T-helper 9 cell (primary cell): ENCODE data around the gene OGDH.
"Not testable (repeated sequence)": the region's sequence is repeated elsewhere in the genome, so short reads cannot be mapped to it uniquely, and the experiment has no call there.

ENCODE experiments used
- DNase-seq: peaks from one replicate; pipeline ENCODE4 v3.0.0-alpha.2; 2020

Gene OGDH

GRCh38 chr7:44580945-44581878, 25.2 kb upstream of the OGDH start:
- DNase-seq, result peak; percentile 34

GRCh38 chr7:44581879-44582603, 24.4 kb upstream of the OGDH start, which contains the start of gene TMED4:
TSS of gene TMED4 (minus strand) at chr7:44582231. CDS start at chr7:44582206, 25 bp downstream.
- DNase-seq, result peak; percentile 100

- no peak for DNase-seq
Measured at GRCh38 chr7:44583146-44583865, 23.1 kb upstream of the OGDH start.

GRCh38 chr7:44587843-44588711, 18.4 kb upstream of the OGDH start:
- DNase-seq, result peak; percentile 50

- DNase-seq, result no peak
Measured at GRCh38 chr7:44590910-44591309, 15.5 kb upstream of the OGDH start.

GRCh38 chr7:44595934-44596635, 10.3 kb upstream of the OGDH start:
- no peak for DNase-seq

- DNase-seq, result not testable (repeated sequence)
Measured at GRCh38 chr7:44597181-44597580, 9.2 kb upstream of the OGDH start.

GRCh38 chr7:44599222-44599621, 7.2 kb upstream of the OGDH start:
- no peak for DNase-seq

GRCh38 chr7:44602576-44602910, 3.9 kb upstream of the OGDH start:
- no peak for DNase-seq

GRCh38 chr7:44603193-44603592, 3.2 kb upstream of the OGDH start:
- no peak for DNase-seq

GRCh38 chr7:44604941-44605340, 1.5 kb upstream of the OGDH start:
- no peak for DNase-seq

- DNase-seq, result no peak
Measured at GRCh38 chr7:44607141-44608068, 978 bp downstream of the OGDH start.

GRCh38 chr7:44608916-44609648, 2.7 kb downstream of the OGDH start:
- DNase-seq, result peak; percentile 24

- no peak for DNase-seq
Measured at GRCh38 chr7:44609829-44610228, 3.4 kb downstream of the OGDH start.

- no peak for DNase-seq
Measured at GRCh38 chr7:44615149-44615611, 8.8 kb downstream of the OGDH start.

GRCh38 chr7:44615793-44616192, 9.4 kb downstream of the OGDH start:
- DNase-seq, result no peak

GRCh38 chr7:44616545-44616944, 10.1 kb downstream of the OGDH start:
- no peak for DNase-seq

GRCh38 chr7:44617225-44617890, 10.9 kb downstream of the OGDH start:
- no peak for DNase-seq

GRCh38 chr7:44618045-44618444, 11.6 kb downstream of the OGDH start:
- no peak for DNase-seq
